WTC11 (cell line): Measurements from ENCODE around the gene VMAC.

ENCODE experiments used
- TEAD4 ChIP-seq: sonication (generic); formaldehyde crosslinking; IDR thresholded peaks from 2 replicates; pipeline ENCODE4 v1.8.0; 2022; ENCODE audit warnings: mild to moderate bottlenecking, missing genetic modification reagents
- TF ChIP-seq, protein P1 (sequence below): sonication (generic); formaldehyde crosslinking; IDR thresholded peaks from 2 replicates; pipeline ENCODE4 v1.8.0; 2023; ENCODE audit warnings: missing genetic modification reagents, mild to moderate bottlenecking, borderline replicate concordance
- TF ChIP-seq, protein P2 (sequence below): sonication (generic); formaldehyde crosslinking; IDR thresholded peaks from 2 replicates; pipeline ENCODE4 v1.8.1; 2022; ENCODE audit warnings: low read depth, missing genetic modification reagents, borderline replicate concordance
- TF ChIP-seq, protein P3 (sequence below): fragments of 200-600 bp; IDR thresholded peaks from 2 replicates; pipeline ENCODE4 v1.8.0; 2022; ENCODE audit warnings: antibody characterized with exemption
- TF ChIP-seq, protein P4 (sequence below): sonication (generic); formaldehyde crosslinking; conservative IDR thresholded peaks from 2 replicates; pipeline ENCODE4 v1.8.1; 2022; ENCODE audit warnings: mild to moderate bottlenecking, missing genetic modification reagents
- TF ChIP-seq, protein P5 (sequence below): sonication (generic); formaldehyde crosslinking; IDR thresholded peaks from 2 replicates; pipeline ENCODE4 v1.8.1; 2022; ENCODE audit warnings: low read depth, mild to moderate bottlenecking, moderate library complexity, missing genetic modification reagents, borderline replicate concordance
- TF ChIP-seq, protein P6 (sequence below): sonication (generic); formaldehyde crosslinking; IDR thresholded peaks from 2 replicates; pipeline ENCODE4 v1.8.0; 2022; ENCODE audit warnings: mild to moderate bottlenecking, missing genetic modification reagents
- TF ChIP-seq, protein P7 (sequence below): sonication (generic); formaldehyde crosslinking; IDR thresholded peaks from 2 replicates; pipeline ENCODE4 v1.8.0; 2023; ENCODE audit warnings: missing genetic modification reagents

DNA sequence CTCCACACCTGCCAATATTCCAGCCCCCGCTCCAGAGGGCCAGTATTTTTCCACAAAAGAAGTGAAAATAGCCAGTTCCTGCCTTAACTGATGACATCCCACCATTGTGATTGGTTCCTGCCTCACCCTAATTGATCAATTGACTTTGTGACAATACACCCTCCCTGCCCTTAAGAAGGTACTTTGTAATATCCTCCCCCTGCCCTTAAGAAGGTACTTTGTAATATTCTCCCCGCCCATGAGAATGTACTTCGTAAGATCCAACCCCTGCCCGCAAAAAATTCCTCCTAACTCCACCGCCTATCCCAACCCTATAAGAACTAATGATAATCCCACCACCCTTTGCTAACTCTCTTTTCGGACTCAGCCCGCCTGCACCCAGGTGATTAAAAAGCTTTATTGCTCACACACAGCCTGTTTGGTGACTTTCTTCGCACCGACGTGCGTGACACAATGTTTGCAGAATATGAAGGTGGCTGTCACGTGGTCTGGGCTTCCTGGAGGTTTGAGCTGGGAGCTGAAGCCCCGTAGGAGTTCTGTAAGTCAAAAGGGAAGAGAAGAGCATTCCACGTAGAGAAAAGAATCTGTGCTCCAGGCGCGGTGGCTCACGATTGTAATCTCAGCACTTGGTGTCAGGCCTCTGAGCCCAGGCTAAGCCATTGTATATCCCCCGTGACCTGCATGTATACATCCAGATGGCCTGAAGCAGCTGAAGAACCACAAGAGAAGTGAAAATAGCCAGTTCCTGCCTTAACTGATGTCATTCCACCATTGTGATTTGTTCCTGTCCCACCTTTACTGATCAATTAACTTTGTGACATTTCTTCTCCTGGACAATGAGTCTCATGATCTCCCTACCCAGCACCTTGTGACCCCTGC lies 47.2 kb upstream of the VMAC start:
- TF ChIP-seq, protein P1, sequence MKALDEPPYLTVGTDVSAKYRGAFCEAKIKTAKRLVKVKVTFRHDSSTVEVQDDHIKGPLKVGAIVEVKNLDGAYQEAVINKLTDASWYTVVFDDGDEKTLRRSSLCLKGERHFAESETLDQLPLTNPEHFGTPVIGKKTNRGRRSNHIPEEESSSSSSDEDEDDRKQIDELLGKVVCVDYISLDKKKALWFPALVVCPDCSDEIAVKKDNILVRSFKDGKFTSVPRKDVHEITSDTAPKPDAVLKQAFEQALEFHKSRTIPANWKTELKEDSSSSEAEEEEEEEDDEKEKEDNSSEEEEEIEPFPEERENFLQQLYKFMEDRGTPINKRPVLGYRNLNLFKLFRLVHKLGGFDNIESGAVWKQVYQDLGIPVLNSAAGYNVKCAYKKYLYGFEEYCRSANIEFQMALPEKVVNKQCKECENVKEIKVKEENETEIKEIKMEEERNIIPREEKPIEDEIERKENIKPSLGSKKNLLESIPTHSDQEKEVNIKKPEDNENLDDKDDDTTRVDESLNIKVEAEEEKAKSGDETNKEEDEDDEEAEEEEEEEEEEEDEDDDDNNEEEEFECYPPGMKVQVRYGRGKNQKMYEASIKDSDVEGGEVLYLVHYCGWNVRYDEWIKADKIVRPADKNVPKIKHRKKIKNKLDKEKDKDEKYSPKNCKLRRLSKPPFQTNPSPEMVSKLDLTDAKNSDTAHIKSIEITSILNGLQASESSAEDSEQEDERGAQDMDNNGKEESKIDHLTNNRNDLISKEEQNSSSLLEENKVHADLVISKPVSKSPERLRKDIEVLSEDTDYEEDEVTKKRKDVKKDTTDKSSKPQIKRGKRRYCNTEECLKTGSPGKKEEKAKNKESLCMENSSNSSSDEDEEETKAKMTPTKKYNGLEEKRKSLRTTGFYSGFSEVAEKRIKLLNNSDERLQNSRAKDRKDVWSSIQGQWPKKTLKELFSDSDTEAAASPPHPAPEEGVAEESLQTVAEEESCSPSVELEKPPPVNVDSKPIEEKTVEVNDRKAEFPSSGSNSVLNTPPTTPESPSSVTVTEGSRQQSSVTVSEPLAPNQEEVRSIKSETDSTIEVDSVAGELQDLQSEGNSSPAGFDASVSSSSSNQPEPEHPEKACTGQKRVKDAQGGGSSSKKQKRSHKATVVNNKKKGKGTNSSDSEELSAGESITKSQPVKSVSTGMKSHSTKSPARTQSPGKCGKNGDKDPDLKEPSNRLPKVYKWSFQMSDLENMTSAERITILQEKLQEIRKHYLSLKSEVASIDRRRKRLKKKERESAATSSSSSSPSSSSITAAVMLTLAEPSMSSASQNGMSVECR = no peak
- TF ChIP-seq, protein P2, sequence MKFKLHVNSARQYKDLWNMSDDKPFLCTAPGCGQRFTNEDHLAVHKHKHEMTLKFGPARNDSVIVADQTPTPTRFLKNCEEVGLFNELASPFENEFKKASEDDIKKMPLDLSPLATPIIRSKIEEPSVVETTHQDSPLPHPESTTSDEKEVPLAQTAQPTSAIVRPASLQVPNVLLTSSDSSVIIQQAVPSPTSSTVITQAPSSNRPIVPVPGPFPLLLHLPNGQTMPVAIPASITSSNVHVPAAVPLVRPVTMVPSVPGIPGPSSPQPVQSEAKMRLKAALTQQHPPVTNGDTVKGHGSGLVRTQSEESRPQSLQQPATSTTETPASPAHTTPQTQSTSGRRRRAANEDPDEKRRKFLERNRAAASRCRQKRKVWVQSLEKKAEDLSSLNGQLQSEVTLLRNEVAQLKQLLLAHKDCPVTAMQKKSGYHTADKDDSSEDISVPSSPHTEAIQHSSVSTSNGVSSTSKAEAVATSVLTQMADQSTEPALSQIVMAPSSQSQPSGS (CRISPR knock-in tag) = no peak
- TF ChIP-seq, protein P3, sequence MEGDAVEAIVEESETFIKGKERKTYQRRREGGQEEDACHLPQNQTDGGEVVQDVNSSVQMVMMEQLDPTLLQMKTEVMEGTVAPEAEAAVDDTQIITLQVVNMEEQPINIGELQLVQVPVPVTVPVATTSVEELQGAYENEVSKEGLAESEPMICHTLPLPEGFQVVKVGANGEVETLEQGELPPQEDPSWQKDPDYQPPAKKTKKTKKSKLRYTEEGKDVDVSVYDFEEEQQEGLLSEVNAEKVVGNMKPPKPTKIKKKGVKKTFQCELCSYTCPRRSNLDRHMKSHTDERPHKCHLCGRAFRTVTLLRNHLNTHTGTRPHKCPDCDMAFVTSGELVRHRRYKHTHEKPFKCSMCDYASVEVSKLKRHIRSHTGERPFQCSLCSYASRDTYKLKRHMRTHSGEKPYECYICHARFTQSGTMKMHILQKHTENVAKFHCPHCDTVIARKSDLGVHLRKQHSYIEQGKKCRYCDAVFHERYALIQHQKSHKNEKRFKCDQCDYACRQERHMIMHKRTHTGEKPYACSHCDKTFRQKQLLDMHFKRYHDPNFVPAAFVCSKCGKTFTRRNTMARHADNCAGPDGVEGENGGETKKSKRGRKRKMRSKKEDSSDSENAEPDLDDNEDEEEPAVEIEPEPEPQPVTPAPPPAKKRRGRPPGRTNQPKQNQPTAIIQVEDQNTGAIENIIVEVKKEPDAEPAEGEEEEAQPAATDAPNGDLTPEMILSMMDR = no peak
- TF ChIP-seq, protein P4, sequence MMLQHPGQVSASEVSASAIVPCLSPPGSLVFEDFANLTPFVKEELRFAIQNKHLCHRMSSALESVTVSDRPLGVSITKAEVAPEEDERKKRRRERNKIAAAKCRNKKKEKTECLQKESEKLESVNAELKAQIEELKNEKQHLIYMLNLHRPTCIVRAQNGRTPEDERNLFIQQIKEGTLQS (CRISPR knock-in tag) = no peak
- TF ChIP-seq, protein P5, sequence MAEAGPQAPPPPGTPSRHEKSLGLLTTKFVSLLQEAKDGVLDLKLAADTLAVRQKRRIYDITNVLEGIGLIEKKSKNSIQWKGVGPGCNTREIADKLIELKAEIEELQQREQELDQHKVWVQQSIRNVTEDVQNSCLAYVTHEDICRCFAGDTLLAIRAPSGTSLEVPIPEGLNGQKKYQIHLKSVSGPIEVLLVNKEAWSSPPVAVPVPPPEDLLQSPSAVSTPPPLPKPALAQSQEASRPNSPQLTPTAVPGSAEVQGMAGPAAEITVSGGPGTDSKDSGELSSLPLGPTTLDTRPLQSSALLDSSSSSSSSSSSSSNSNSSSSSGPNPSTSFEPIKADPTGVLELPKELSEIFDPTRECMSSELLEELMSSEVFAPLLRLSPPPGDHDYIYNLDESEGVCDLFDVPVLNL (CRISPR knock-in tag) = no peak
- TF ChIP-seq TEAD4 (CRISPR knock-in tag) = no peak
- TF ChIP-seq, protein P6, sequence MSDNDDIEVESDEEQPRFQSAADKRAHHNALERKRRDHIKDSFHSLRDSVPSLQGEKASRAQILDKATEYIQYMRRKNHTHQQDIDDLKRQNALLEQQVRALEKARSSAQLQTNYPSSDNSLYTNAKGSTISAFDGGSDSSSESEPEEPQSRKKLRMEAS (CRISPR knock-in tag) = no peak
- TF ChIP-seq, protein P7, sequence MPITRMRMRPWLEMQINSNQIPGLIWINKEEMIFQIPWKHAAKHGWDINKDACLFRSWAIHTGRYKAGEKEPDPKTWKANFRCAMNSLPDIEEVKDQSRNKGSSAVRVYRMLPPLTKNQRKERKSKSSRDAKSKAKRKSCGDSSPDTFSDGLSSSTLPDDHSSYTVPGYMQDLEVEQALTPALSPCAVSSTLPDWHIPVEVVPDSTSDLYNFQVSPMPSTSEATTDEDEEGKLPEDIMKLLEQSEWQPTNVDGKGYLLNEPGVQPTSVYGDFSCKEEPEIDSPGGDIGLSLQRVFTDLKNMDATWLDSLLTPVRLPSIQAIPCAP (CRISPR knock-in tag) = no peak
